ENCODE data around the gene HDGFL3.
"Not testable (repeated sequence)": the region's sequence is repeated elsewhere in the genome, so short reads cannot be mapped to it uniquely, and the experiment has no call there.

The HDGFL3 gene

GRCh38 chr15:83092309-83092976 is 115.2 kb downstream of the HDGFL3 start:
- H3K4me3 ChIP-seq (ENCODE audit: low read length) = no peak overlapping the region
- TF ChIP-seq CTCF (conservative IDR thresholded peaks at IDR 0.05; ENCODE audit: low read length) = no peak
- DNase-seq (ENCODE audit: low read depth) = no peak

GRCh38 chr15:83091965-83092308 is 115.7 kb downstream of the HDGFL3 start:
- H3K4me3 ChIP-seq (ENCODE audit: low read length); DNase-seq (ENCODE audit: low read depth): not testable (repeated sequence)

DNA sequence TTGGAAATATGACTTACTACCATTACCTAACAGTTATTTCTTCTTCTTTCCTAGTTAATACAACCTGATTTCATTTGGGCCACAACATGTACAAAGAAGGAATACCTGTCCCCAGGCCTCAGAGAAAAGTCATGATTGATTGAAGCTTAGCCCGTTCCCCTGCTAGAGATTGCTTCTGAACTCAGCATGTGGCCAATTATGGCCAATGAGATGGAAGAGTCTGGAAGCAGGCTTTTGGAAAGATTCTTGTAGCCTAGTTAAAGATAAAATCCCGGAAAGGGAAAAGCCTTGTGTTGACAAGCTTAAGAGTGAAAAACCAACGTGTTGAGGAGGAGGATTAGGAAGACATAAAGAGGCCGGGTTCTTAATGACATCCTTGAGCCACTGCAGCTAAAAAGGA is 117.2 kb downstream of the HDGFL3 start:
- TF ChIP-seq CTCF (conservative IDR thresholded peaks at IDR 0.05; ENCODE audit: low read length) = no peak
- no peak overlapping the region for H3K4me3 ChIP-seq (ENCODE audit: low read length)
- no peak for DNase-seq (ENCODE audit: low read depth)

DNA sequence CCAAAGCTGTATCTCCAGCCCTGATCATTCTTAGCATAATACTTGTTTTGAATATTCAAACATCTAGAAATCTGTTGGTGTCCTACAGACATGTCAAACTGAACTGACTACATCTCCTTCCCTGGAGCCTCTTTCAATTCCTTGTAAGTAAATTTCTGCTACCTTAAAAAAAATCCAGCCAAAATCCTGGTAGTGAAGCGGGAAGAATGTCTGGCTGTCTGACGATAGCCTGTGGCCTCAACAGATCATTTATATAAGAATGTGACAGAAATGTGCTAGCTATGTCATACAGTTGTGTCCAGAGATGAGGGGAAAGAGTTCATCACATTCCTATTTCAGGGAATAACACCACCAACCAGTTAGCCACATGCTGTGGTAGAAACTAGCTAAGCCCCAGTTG is 118.7 kb downstream of the HDGFL3 start:
- no peak for DNase-seq (ENCODE audit: low read depth)
- no peak overlapping the region for H3K4me3 ChIP-seq (ENCODE audit: low read length)
- no peak for TF ChIP-seq CTCF (conservative IDR thresholded peaks at IDR 0.05; ENCODE audit: low read length)

GRCh38 chr15:83087576-83087975 is 120.0 kb downstream of the HDGFL3 start:
- DNase-seq (ENCODE audit: low read depth) = no peak
- no peak for TF ChIP-seq CTCF (conservative IDR thresholded peaks at IDR 0.05; ENCODE audit: low read length)
- H3K4me3 ChIP-seq (ENCODE audit: low read length) = no peak overlapping the region

GRCh38 chr15:83085864-83086552 is 121.6 kb downstream of the HDGFL3 start:
- DNase-seq (ENCODE audit: low read depth); H3K4me3 ChIP-seq (ENCODE audit: low read length): not testable (repeated sequence)

DNA sequence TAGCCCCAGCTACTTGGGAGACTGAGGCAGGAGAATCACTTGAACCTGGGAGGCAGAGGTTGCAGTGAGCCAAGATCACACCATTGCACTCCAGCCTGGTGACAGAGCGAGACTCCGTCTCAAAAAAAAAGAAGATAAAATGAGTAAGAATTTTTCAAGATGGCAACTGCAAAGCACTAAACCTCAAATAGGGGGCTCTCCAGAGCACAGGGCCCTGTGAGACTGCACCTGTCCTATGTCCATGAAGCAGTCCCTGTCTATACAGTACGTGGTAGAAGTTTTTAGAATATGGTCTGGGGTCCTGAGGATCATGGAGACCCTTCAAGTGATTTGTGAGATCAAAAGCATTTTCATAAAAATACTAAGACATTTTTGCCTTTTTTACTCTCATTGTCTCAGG is 122.2 kb downstream of the HDGFL3 start:
- DNase-seq (ENCODE audit: low read depth); H3K4me3 ChIP-seq (ENCODE audit: low read length): not testable (repeated sequence)

GRCh38 chr15:83082730-83083386 is 124.8 kb downstream of the HDGFL3 start:
- no peak for DNase-seq (ENCODE audit: low read depth)
- no peak overlapping the region for H3K4me3 ChIP-seq (ENCODE audit: low read length)
- no peak for TF ChIP-seq CTCF (conservative IDR thresholded peaks at IDR 0.05; ENCODE audit: low read length)
